Neural progenitor cell (in vitro differentiated cells): Measurements from ENCODE around the gene DAGLB.

Experiments
- EZH2 ChIP-seq: fragments of 200-600 bp; sonication (generic); IDR thresholded peaks from 2 replicates; pipeline ENCODE4 v1.6.1; 2017; ENCODE audit warnings: antibody characterized with exemption, mild to moderate bottlenecking, moderate library complexity
- EZH2phosphoT487 ChIP-seq: fragments of 200-600 bp; sonication (generic); IDR thresholded peaks from 2 replicates; pipeline ENCODE4 v1.6.1; 2017; ENCODE audit warnings: antibody characterized with exemption
- TF ChIP-seq, protein P1 (sequence below): fragments of 200-600 bp; sonication (generic); IDR thresholded peaks from 2 replicates; pipeline ENCODE4 v1.5.1; 2017; ENCODE audit warnings: antibody characterized with exemption, mild to moderate bottlenecking

DNA sequence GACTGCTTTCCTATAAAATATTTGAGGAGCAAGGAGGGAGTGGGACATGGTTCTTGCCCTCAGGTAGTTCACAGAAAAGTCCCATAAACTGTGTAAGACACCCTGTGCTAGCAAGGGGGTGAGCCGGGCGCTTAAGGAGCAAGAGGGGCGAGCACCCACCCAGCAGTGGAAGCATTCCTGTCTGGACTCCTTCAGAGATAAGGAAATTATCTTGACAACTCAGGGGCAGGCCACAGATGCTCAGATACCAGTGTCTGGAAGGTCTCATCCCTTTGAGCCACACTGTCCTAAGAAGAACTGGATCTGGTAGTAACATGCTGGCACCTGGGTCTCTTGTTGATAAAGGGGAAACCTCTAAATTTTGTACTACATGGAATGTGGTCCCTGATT lies 54.1 kb downstream of the DAGLB start:
- TF ChIP-seq, protein P1, sequence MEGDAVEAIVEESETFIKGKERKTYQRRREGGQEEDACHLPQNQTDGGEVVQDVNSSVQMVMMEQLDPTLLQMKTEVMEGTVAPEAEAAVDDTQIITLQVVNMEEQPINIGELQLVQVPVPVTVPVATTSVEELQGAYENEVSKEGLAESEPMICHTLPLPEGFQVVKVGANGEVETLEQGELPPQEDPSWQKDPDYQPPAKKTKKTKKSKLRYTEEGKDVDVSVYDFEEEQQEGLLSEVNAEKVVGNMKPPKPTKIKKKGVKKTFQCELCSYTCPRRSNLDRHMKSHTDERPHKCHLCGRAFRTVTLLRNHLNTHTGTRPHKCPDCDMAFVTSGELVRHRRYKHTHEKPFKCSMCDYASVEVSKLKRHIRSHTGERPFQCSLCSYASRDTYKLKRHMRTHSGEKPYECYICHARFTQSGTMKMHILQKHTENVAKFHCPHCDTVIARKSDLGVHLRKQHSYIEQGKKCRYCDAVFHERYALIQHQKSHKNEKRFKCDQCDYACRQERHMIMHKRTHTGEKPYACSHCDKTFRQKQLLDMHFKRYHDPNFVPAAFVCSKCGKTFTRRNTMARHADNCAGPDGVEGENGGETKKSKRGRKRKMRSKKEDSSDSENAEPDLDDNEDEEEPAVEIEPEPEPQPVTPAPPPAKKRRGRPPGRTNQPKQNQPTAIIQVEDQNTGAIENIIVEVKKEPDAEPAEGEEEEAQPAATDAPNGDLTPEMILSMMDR: no peak
- TF ChIP-seq EZH2 (no peak), EZH2phosphoT487 (no peak)
